HCT116 (cell line): ENCODE data around the gene COG8. TPM values are rescaled to one million over a fixed set of nuclear protein-coding genes. Genes with fewer than 3 reads are reported as not detected.

Experiments used
- ATAC-seq: fragments of 200-7000 bp; cut with Tn5 transposase; 2 replicates; pipeline ENCODE4 v1.9.1; 2020; ENCODE audit warnings: mild to moderate bottlenecking, moderate library complexity
- BruUV-seq: library from RNA; stranded (reverse); fragments of 400-500 nt; replicated peaks from 2 replicates; lab custom pipeline; 2021; lab: Mats Ljungman, UMichigan
- CTCF ChIA-PET: fragments of 300-600 bp; sonication (Branson Sonifier 250); formaldehyde crosslinking; loops from one replicate; lab custom pipeline; 2021; ENCODE audit warnings: antibody characterized with exemption; lab: Charles Lee
- POLR2A ChIA-PET: fragments of 300-600, 350-600 bp; sonication (Branson Sonifier 250); formaldehyde crosslinking; loops from one replicate; lab custom pipeline; 2021; ENCODE audit warnings: antibody characterized with exemption; lab: Charles Lee
- RAD21 ChIA-PET, 2 experiments: fragments of 300-600 bp; sonication (Branson Sonifier 250); formaldehyde crosslinking; loops; one replicate each; lab custom pipeline; 2023; ENCODE audit warnings: low total read pairs in 2 of 2; ENCODE audit not compliant: uncharacterized antibody in 2 of 2, unreplicated experiment in 2 of 2, low non-redundant PET in 1 of 2; lab: Charles Lee
- DNase-seq: peaks from one replicate; pipeline ENCODE4 v3.0.0-alpha.2; 2010; ENCODE audit warnings: low read depth, low spot score
- H2AFZ ChIP-seq: fragments of 200-600 bp; shearing (Covaris generic), sonication (generic); 2 replicates; pipeline ENCODE4 v1.6.1; 2017; ENCODE audit warnings: low read depth, mixed run types, mixed read lengths, antibody characterized with exemption, low read length; ENCODE audit not compliant: poor library complexity, severe bottlenecking
- H3K27ac ChIP-seq: 2 replicates; pipeline ENCODE4 v1.5.1; 2012; ENCODE audit warnings: low read depth, low read length
- H3K27me3 ChIP-seq: fragments of 200-600 bp; sonication (generic); 2 replicates; pipeline ENCODE4 v1.6.1; 2016; ENCODE audit warnings: mixed run types, low read length, mixed read lengths; ENCODE audit not compliant: insufficient read depth
- H3K36me3 ChIP-seq, 2 experiments: fragments of 200-500 bp in 1 of 2; fragments of 200-600 bp in 1 of 2; sonication (Bioruptor generic) in 1 of 2; sonication (generic) in 1 of 2; 2 replicates each; pipeline versions ENCODE4 v1.5.1 to v1.6.1; 2014 to 2016; ENCODE audit warnings: low read length in 2 of 2, inconsistent platforms in 1 of 2, mixed read lengths in 1 of 2, mixed run types in 1 of 2; ENCODE audit not compliant: insufficient read depth in 2 of 2, control insufficient read depth in 1 of 2
- H3K4me1 ChIP-seq, 2 experiments: fragments of 200-600 bp in 1 of 2; sonication (generic) in 1 of 2; 2 replicates each; pipeline versions ENCODE4 v1.5.1 to v1.6.1; 2012 to 2017; ENCODE audit warnings: low read length in 2 of 2, inconsistent platforms in 1 of 2, mild to moderate bottlenecking in 1 of 2, mixed read lengths in 1 of 2, mixed run types in 1 of 2, moderate library complexity in 1 of 2; ENCODE audit not compliant: insufficient read depth in 2 of 2, control insufficient read depth in 1 of 2
- H3K4me2 ChIP-seq: fragments of 200-600 bp; sonication (generic); 2 replicates; pipeline ENCODE4 v1.6.1; 2017; ENCODE audit warnings: mixed run types, low read length, mixed read lengths
- H3K4me3 ChIP-seq, 2 experiments: fragments of 200-600 bp in 1 of 2; sonication (generic) in 1 of 2; replicated peaks in 1 of 2; 2 replicates each; pipeline ENCODE4 v1.5.1; 2011 to 2016; ENCODE audit warnings: low read length in 2 of 2, control low read depth in 1 of 2, low read depth in 1 of 2, mild to moderate bottlenecking in 1 of 2, mixed read lengths in 1 of 2, mixed run types in 1 of 2
- H3K79me2 ChIP-seq: fragments of 200-600 bp; sonication (generic); 2 replicates; pipeline ENCODE4 v1.6.1; 2017; ENCODE audit warnings: mild to moderate bottlenecking, mixed run types, low read length, moderate library complexity, mixed read lengths; ENCODE audit not compliant: insufficient read depth
- H3K9ac ChIP-seq: fragments of 200-600 bp; sonication (generic); 2 replicates; pipeline ENCODE4 v1.6.1; 2016; ENCODE audit warnings: low read length, mixed read lengths
- H3K9me2 ChIP-seq: fragments of 200-600 bp; sonication (generic), shearing (Covaris generic); 2 replicates; pipeline ENCODE4 v1.6.1; 2017; ENCODE audit warnings: mixed run types, mild to moderate bottlenecking, moderate library complexity; ENCODE audit not compliant: insufficient read depth
- H3K9me3 ChIP-seq, 2 experiments: fragments of 200-500 bp in 1 of 2; fragments of 200-600 bp in 1 of 2; sonication (Bioruptor generic) in 1 of 2; sonication (generic) in 1 of 2; 2 replicates each; pipeline ENCODE4 v1.6.1; 2014 to 2017; ENCODE audit warnings: low read length in 2 of 2, mixed read lengths in 2 of 2, inconsistent platforms in 1 of 2, low read depth in 1 of 2, mild to moderate bottlenecking in 1 of 2, mixed run types in 1 of 2, moderate library complexity in 1 of 2; ENCODE audit not compliant: control insufficient read depth in 1 of 2, insufficient read depth in 1 of 2
- H4K20me1 ChIP-seq: fragments of 200-600 bp; sonication (generic), shearing (Covaris generic); 2 replicates; pipeline ENCODE4 v1.6.1; 2017; ENCODE audit warnings: mixed run types, mild to moderate bottlenecking, moderate library complexity; ENCODE audit not compliant: insufficient read depth
- CBX3 ChIP-seq: IDR thresholded peaks from 2 replicates; pipeline ENCODE4 v1.6.1; 2012; ENCODE audit warnings: low read depth
- CEBPB ChIP-seq: IDR thresholded peaks from 2 replicates; pipeline ENCODE4 v1.6.1; 2012; ENCODE audit warnings: low read depth
- EGR1 ChIP-seq: IDR thresholded peaks from 2 replicates; pipeline ENCODE4 v1.6.1; 2012; ENCODE audit warnings: low read depth
- EZH2 ChIP-seq: fragments of 200-600 bp; sonication (generic); IDR thresholded peaks from 2 replicates; pipeline ENCODE4 v1.6.1; 2017; ENCODE audit warnings: antibody characterized with exemption, mixed run types
- EZH2phosphoT487 ChIP-seq: fragments of 200-600 bp; IDR thresholded peaks from 2 replicates; pipeline ENCODE4 v1.6.1; 2018; ENCODE audit warnings: antibody characterized with exemption, borderline replicate concordance
- FOSL1 ChIP-seq: IDR thresholded peaks from 2 replicates; pipeline ENCODE4 v1.6.1; 2012; ENCODE audit warnings: low read depth
- JUND ChIP-seq: IDR thresholded peaks from 2 replicates; pipeline ENCODE4 v1.6.1; 2012
- POLR2A ChIP-seq: IDR thresholded peaks from 2 replicates; pipeline ENCODE4 v1.7.0; 2011; ENCODE audit warnings: borderline replicate concordance; ENCODE audit not compliant: insufficient read depth, insufficient read length; ENCODE audit errors: extremely low read depth
- POLR2AphosphoS5 ChIP-seq: IDR thresholded peaks from 2 replicates; pipeline ENCODE4 v1.6.1; 2011; ENCODE audit warnings: mild to moderate bottlenecking, low read depth, low read length, moderate library complexity
- RAD21 ChIP-seq: IDR thresholded peaks from 2 replicates; pipeline ENCODE4 v1.6.1; 2012; ENCODE audit warnings: low read depth, mild to moderate bottlenecking
- SIN3A ChIP-seq: IDR thresholded peaks from 2 replicates; pipeline ENCODE4 v1.6.1; 2012; ENCODE audit warnings: low read depth
- SP1 ChIP-seq: IDR thresholded peaks from 2 replicates; pipeline ENCODE4 v1.6.1; 2012; ENCODE audit warnings: low read depth
- SRF ChIP-seq: IDR thresholded peaks from 2 replicates; pipeline ENCODE4 v1.6.1; 2012; ENCODE audit warnings: low read depth
- YY1 ChIP-seq: IDR thresholded peaks from 2 replicates; pipeline ENCODE4 v1.6.1; 2011; ENCODE audit warnings: low read length, low read depth, moderate library complexity, mild to moderate bottlenecking; ENCODE audit not compliant: insufficient replicate concordance; ENCODE audit errors: extremely low read depth
- ZNF274 ChIP-seq: fragments of 200-500 bp; sonication (Bioruptor generic); IDR thresholded peaks from 2 replicates; pipeline ENCODE4 v1.6.1; 2014; ENCODE audit warnings: mild to moderate bottlenecking, low read depth, low read length, inconsistent platforms
- intact Hi-C: fragments of 100-400 bp; cut with micrococcal nuclease; formaldehyde crosslinking; loops from 2 replicates; pipeline ENCODE4 v1.10.0; 2022
- total RNA-seq: library from RNA; stranded (reverse); gene quantifications from one replicate; pipeline ENCODE4 v1.2.1, GENCODE V29; 2021; ENCODE audit not compliant: unreplicated experiment
- TF ChIP-seq, protein P1 (sequence below): IDR thresholded peaks from 2 replicates; pipeline ENCODE4 v1.6.1; 2012
- TF ChIP-seq, protein P2 (sequence below): IDR thresholded peaks from 2 replicates; pipeline ENCODE4 v1.6.1; 2012; ENCODE audit warnings: low read depth
- TF ChIP-seq, protein P3 (sequence below), 3 experiments: fragments of 200-600 bp in 1 of 3; sonication (generic) in 1 of 3; IDR thresholded peaks in 2 of 3; conservative IDR thresholded peaks in 1 of 3; 2 replicates each; pipeline ENCODE4 v1.5.1; 2012 to 2017; ENCODE audit warnings: low read depth in 2 of 3, low read length in 2 of 3, antibody characterized with exemption in 1 of 3, borderline replicate concordance in 1 of 3, control low read depth in 1 of 3, mild to moderate bottlenecking in 1 of 3, mixed read lengths in 1 of 3, mixed run types in 1 of 3, moderate library complexity in 1 of 3; ENCODE audit not compliant: insufficient read depth in 1 of 3
- TF ChIP-seq, protein P4 (sequence below): IDR thresholded peaks from 2 replicates; pipeline ENCODE4 v1.6.1; 2012

Gene COG8
- total RNA-seq, 1 experiment from 2014 or later, result 50.3 TPM

GRCh38 chr16:69350536-69351133, 11.3 kb upstream of the COG8 start:
- H3K9me2 ChIP-seq, result no peaks in the 10 kb centered on the region
- no peaks in the 10 kb centered on the region for H4K20me1 ChIP-seq
- H3K4me3 ChIP-seq, result no peak overlapping the region
- H3K4me1 ChIP-seq, result peaks cover 0 to 4% of the 10 kb centered on the region in 2 experiments; a peak in 2 of 4 replicates
- POLR2A ChIA-PET, result no interaction called here
- no peaks in the 10 kb centered on the region for H3K9me3 ChIP-seq
- intact Hi-C loops, result no loop called here
- no peak overlapping the region for H2AFZ ChIP-seq
- TF ChIP-seq, protein P1, sequence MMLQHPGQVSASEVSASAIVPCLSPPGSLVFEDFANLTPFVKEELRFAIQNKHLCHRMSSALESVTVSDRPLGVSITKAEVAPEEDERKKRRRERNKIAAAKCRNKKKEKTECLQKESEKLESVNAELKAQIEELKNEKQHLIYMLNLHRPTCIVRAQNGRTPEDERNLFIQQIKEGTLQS, result no peak
- TF ChIP-seq FOSL1 (no peak), SP1 (no peak), RAD21 (no peak), CEBPB (no peak), ZNF274 (no peak), YY1 (no peak), EZH2 (no peak), EGR1 (no peak), JUND (no peak), POLR2A (no peak), POLR2AphosphoS5 (no peak), CBX3 (no peak), SRF (no peak), EZH2phosphoT487 (no peak), SIN3A (no peak)
- TF ChIP-seq, protein P2, sequence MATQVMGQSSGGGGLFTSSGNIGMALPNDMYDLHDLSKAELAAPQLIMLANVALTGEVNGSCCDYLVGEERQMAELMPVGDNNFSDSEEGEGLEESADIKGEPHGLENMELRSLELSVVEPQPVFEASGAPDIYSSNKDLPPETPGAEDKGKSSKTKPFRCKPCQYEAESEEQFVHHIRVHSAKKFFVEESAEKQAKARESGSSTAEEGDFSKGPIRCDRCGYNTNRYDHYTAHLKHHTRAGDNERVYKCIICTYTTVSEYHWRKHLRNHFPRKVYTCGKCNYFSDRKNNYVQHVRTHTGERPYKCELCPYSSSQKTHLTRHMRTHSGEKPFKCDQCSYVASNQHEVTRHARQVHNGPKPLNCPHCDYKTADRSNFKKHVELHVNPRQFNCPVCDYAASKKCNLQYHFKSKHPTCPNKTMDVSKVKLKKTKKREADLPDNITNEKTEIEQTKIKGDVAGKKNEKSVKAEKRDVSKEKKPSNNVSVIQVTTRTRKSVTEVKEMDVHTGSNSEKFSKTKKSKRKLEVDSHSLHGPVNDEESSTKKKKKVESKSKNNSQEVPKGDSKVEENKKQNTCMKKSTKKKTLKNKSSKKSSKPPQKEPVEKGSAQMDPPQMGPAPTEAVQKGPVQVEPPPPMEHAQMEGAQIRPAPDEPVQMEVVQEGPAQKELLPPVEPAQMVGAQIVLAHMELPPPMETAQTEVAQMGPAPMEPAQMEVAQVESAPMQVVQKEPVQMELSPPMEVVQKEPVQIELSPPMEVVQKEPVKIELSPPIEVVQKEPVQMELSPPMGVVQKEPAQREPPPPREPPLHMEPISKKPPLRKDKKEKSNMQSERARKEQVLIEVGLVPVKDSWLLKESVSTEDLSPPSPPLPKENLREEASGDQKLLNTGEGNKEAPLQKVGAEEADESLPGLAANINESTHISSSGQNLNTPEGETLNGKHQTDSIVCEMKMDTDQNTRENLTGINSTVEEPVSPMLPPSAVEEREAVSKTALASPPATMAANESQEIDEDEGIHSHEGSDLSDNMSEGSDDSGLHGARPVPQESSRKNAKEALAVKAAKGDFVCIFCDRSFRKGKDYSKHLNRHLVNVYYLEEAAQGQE, result no peak
- TF ChIP-seq, protein P3, sequence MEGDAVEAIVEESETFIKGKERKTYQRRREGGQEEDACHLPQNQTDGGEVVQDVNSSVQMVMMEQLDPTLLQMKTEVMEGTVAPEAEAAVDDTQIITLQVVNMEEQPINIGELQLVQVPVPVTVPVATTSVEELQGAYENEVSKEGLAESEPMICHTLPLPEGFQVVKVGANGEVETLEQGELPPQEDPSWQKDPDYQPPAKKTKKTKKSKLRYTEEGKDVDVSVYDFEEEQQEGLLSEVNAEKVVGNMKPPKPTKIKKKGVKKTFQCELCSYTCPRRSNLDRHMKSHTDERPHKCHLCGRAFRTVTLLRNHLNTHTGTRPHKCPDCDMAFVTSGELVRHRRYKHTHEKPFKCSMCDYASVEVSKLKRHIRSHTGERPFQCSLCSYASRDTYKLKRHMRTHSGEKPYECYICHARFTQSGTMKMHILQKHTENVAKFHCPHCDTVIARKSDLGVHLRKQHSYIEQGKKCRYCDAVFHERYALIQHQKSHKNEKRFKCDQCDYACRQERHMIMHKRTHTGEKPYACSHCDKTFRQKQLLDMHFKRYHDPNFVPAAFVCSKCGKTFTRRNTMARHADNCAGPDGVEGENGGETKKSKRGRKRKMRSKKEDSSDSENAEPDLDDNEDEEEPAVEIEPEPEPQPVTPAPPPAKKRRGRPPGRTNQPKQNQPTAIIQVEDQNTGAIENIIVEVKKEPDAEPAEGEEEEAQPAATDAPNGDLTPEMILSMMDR (IDR thresholded peaks at IDR 0.05 in 2 of 3, conservative IDR thresholded peaks at IDR 0.05 in 1 of 3; ENCODE audit: borderline replicate concordance in 1 of 3, insufficient read depth in 1 of 3, low read depth in 2 of 3, low read length in 2 of 3), result no peak
- TF ChIP-seq, protein P4, sequence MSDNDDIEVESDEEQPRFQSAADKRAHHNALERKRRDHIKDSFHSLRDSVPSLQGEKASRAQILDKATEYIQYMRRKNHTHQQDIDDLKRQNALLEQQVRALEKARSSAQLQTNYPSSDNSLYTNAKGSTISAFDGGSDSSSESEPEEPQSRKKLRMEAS, result no peak
- no peak overlapping the region for H3K9ac ChIP-seq
- H3K4me2 ChIP-seq, result no peak overlapping the region
- ATAC-seq, result no peak
- H3K79me2 ChIP-seq, result no peaks in the 10 kb centered on the region
- no peak overlapping the region for H3K27ac ChIP-seq
- no peak for DNase-seq
- H3K36me3 ChIP-seq, result peaks cover 7 to 14% of the 10 kb centered on the region in 2 experiments; a peak in 2 of 4 replicates
- CTCF ChIA-PET, result no interaction called here
- RAD21 ChIA-PET, result no interaction called here
- BruUV-seq, result no TSS peak
- H3K27me3 ChIP-seq, result no peaks in the 10 kb centered on the region
